Stimulated activated CD8-positive, alpha-beta memory T cell treated with anti-CD3 and anti-CD28 coated beads, Interleukin-12 subunit alpha, Interleukin-12 subunit beta, amount 100 ng/mL, for 24 hours (primary cell): Measurements from ENCODE around the gene REEP3.
"Not testable (repeated sequence)": the region's sequence is repeated elsewhere in the genome, so short reads cannot be mapped to it uniquely, and the experiment has no call there.

ENCODE experiments used
- DNase-seq: peaks from one replicate; pipeline ENCODE4 v3.0.0-alpha.2; 2020; ENCODE audit errors: extremely low read depth

Gene REEP3

DNA sequence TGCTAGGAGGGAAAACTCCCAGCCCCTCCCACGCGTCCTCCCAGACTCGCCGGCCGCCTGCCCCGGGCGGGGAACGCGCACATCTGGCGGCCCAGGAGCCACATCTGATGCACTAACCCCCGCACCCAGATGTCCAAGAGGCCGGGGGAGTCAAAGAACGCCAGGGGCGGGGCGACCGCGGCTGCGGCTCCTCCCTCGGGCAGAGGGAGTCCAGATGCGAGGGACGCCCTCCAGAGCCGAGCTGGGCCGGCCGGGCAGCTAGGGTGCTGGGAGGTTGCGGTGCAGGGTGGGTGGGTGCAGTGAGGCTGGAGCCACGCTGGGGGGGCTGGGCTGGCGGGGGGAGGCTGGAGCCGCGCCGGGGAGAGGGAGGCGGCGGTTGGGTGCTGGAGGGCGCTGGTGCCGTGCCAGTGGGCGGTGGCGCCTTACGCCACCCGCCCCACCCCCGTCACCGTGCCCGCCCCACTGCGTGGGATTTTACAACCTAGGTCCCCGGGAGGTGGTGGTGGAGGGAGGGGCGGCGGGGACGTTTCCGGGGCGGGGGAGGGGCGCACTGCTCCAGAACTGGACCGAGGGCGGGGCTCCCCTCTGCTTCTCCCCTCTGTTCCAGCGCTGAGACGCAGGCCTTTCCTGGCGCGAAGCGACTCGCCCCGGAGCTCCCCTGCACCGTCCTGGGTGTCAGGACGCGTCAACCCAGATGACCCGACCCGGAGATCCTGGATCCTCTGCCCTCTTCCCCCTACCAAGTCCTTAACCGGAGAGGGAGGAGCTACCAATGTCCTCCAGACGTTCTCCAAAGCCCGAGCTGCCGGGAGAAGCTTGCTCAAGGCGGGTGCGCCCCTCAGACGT, 109.1 kb downstream of the REEP3 start:
- DNase-seq = peak; percentile 57

DNA sequence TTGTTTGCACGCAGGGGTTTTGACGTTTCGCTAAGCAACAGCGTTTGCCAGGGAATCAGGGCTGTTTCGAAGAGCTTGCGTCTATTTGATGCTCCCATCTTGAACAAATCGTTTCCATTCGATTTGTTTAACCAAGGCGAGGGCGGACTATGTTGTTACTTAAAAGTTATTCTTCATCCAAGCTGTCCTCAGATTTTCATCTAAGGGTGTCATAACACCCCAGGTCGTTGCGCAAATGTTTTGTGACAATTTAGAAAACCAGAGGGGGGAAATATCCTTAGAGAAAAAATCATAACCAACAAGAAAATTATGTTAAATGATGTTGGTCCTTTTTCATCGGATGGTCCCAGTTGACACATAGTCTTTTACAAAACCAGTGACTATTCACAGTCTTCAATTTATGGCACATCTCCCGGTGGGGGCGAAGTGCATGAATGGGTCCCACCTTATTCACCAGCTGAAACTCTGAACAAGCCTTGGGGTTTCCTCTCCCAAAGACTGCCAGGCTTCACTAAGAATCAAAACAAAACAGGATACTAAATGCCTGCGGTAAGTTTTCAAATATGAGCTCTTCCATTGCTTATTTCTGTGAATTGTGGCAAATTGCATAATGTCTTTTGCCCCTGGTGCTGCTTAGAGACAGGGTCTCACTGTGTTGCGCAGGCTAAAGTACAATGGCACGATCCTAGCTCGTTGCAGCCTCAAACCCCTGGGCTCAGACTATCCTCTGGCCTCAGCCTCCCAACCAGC, 109.9 kb downstream of the REEP3 start:
- no peak for DNase-seq

DNA sequence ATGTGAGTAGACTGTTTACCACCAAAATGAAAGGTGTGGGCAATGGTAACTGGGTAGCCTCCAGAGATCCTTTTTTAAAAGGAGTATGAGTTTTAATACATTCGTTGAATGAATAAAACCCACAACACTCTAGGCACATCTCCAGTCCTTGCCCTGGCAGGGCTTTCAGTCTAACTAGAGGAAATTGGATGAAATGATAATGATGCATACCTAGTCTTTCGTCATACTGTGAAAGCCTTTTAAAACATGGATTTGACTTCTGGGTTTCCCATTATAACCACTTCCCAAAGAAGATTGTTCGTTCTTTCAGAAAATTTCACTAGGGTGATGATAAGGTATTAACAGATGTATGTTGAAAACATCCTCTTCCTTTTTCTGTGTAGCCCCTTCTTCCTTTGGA, 110.8 kb downstream of the REEP3 start:
- no peak for DNase-seq

DNA sequence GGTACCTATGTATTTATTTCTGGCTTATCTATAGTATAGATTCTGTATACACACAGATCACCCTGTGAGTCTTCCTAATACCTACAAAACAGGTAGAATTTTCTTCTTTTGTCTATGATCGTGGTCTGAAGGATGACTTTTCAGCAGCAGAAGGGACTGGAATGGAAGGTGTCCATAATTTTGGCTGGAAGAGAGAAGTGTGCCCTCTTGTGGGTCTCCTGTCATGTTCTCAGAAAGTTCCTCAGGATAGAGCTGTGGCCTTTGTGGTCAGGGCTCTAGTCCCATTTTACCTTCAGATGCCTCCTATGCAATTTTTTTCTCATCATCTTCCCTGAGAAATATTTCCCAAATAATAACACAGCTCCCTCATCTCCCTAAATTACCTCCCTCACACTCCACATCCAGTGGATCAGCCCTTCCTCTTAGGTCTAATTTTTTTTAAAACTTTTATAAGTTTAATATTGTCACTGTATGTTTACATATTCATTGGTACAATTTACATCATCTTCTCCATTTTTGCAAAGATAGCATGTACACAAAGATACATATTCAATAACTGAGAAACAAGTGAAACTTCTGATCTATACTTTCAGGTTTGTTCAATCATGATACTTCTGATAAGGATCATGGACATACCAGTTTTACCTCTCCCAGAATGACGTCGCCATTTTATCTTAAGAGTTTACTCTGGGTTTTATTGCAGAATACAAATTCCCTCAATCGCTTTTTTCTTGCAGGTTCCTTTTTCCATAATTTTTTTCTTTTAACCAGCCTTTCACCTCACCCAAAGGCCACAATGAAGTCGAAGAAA, 112.7 kb downstream of the REEP3 start:
- no peak for DNase-seq

DNA sequence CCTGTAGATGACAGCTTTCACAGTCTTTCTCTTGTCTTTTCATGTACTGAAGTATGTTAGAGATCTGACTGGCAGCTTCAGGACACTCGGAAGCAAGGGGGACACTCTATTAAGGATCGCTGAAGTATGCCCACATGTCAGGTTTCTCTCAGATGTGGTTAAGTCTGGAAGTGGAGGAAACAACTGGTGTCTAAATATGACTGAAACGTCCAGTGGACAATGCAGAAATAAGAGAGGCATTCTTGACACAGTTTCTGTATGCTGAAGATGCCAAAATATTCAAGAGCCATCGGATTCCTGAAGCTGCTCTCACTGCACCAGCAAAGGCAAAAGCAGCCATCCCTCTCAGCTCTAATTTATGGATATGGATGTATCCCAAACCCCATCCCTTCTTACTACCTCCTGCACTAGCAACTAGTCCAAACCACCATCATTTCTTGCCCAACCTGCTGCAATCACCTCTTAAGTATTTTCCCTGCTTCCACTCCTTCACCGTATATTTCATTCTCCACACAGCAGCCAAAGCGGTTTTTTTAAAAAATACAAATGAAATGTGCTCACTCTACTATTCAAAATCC, 113.4 kb downstream of the REEP3 start:
- no peak for DNase-seq

DNA sequence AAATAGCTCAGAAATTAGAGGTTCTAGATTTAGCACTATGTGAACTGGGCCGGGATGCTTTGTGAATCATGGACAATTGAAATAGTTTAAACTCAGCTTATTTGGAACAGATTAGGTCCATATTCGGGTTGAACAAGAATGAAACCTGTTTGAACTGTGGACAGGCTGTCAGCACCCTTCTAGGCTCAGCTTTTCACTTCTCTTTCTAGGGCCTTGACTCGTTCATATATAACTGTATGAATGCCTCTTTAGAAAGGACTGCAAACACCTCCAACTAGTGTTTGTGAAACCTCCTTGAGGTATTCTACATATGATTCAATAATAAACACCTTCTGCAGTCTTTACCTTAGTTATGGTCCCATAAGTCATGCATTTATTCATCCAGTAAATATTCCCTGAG, 115.6 kb downstream of the REEP3 start:
- DNase-seq = no peak

DNA sequence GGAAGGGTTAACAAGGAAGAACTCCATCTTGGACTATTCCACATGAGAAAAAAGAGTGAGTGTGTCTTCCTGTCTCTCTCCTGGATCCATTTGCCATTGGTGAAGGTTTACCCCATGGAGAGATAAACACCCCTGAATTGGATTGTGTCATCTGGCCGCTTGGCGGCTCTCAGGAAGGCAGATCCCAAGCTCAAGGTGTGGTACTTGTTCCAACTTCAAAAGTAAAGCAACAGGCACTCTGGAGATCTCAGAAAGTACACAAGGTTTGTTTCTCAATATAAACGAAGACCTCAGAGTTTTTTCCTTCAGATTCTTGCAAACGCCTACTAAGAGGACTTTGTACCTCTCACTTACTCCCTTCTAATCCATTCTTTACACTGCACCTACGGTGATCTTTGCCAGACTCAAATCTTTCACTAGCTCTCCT, 116.7 kb downstream of the REEP3 start:
- no peak for DNase-seq

DNA sequence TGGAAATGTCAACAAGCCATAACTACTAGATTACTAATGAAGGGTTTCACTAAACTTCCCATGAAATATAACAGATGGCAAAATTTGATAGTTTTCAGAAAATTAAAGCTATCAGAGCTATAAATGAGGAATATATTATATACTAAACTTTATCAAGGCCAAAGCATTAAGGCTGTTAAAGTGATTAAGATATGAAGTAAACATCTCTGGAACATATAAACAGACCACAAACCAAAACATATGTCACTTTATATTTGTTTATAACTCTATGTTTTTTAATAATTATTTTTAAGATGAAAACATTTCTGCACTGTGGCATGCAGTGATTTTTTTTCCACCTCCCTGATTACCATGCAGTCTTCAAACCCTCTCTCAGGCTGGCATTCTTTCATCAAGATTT, 120.2 kb downstream of the REEP3 start:
- DNase-seq = no peak

DNA sequence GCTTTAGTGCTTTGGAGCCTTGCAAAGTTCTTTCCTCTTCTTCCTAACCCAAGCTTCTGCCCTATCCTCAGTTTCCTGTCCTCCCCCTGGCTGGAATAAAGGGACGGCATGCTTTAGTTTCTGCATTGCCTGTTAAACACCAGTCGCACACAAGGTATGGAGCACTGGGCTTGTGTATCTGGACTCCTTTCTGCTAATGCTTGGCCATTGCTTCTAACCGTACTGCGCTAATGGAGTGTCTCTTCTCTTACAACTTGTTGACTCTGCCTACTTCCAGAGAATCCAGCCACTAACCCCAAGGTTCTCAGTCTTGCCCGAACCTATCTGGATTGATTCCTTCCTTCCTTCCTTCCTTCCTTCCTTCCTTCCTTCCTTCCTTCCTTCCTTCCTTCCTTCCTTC, 120.6 kb downstream of the REEP3 start:
- DNase-seq = no peak

DNA sequence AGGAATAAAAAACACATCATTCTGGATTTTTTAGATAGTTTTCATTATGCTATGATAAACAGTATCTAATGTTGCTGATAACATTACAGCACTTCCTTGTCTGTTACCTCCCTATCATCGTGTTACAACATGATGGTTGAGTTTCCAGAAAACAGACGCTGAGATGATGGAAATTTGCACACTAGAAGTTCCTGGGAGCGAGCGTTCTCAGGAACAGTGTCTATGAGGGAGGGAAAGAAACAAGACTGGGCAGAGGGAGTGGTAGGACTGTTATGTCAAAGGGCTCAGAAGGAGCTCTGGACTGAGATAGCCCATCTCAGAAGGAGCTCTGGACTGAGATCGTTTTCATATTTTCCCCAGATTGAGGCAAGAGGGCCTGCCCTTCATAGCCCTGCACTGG, 121.6 kb downstream of the REEP3 start:
- DNase-seq = no peak

DNA sequence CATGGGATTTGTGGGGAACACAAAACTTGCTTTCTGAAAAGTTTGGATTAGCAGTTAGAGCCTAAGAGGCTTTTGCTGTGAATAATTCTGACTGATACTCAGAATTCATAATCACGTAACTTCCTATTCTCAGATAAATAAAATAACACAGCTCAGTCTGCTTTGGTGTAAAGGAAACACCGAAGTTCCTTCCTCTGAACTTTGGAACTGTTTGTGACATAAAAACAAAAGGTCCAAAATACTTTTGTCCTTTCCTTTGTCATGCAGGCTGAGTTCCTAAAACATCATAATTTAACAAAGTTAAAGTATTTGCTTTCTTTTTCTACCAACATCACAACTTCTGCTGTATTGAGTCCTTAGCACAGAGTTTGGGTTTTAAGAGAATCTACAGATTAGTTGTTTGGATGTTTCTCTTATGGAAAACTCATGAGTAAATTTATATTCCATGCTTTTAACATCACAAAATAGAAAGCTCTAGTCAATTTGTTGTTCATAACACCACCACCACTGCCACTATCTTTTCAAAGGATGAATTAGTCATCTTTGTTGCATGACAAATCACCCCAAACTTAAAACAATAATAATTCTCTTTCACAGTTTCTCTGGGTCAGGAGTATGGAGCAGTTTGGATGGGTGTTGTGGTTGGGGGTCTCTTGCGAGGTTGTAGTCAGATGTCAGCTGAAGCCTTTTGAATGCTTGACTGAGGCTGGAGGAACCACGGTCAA, 123.4 kb downstream of the REEP3 start:
- DNase-seq = no peak

DNA sequence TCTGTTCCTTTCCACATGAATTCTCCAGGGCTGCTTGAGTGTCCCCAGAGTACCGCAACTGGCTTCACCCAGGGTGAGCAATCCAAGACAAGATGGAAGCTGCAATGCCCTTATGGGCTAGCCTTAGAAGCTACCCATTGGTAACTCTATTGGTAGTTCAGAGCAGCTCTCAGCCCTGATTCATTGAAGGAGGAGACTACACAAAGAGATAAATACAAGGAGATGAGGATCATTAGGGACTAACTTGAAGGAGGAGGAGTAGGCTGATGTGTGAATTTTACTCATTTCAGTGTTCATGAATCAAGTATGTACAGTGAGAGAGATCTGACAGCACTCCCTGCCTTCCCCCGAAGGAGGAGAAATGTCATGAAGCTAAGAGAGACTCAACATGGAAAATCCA, 124.0 kb downstream of the REEP3 start:
- no peak for DNase-seq

DNA sequence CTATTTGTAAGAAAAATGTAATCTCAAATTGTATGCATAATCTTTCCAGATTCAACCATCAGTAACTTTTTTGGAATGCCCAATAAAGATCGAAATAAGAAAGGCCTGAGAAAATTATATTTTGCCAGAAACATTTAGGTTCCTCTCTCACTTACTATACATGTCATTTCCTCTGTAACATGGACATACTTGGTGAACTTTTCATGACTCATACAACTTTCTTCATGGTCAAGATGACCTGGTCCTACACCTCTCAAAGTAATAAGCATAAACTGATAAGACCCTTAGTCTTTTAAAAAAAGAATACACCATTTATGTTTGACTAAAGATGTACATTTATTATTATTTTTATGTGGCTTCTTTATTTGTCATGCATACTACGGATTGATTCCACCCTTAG, 125.3 kb downstream of the REEP3 start:
- DNase-seq = no peak

DNA sequence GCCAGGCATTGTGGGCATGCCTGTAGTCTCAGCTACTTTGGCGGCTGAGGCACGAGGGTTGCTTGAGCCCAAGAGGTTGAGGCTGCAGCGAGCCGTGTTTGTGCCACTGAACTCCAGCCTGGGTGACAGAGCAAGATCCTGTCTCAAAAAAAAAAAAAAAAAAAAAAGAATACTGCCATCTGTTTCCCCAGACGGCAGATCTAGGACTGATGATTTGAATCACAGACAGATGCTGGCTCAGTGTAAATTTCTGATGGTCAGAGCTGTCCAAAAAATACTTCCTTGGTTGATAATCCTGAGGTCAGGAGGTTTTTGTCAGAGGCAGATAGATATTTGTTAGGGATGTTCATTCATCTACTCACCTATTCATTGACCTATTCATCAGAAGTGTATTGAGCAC, 130.7 kb downstream of the REEP3 start:
- DNase-seq = no peak

DNA sequence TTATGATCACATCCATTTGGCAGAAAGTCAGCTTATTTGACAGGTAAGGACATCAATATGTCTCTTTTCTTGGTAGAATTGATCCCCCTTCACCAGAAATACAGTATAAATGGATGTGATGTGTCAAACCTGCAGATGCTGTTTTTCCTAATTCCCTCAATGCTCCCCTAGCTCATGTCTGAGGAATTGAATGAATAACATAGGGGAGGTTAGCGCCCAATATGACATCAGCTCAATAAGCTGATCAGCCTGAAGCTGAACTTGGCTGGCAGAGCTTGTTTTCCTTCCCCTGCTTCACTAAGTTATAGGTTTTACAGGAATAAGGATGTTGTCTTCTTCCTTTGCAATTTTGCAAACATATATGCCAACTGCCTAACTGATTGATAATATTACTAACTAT, 132.5 kb downstream of the REEP3 start:
- DNase-seq = no peak

DNA sequence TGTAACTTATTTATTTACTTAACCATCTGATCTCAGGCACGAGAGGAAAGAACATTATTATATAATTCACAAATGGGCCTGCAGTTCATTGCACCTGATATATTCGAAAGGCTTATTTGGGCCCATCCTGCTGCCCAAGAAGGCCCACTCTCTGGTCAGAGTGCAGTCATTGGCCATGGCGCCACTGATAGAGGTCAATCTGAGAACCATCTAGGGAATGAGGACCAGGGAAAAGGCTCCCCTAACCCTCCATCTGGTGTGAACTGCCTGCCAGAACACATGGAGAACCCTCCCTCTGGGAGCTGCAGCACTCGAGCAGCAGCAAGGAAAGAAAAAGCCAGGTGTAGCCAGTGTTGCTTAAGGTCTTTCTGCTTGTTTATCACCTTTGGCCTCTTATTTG, 136.6 kb downstream of the REEP3 start:
- DNase-seq = no peak

DNA sequence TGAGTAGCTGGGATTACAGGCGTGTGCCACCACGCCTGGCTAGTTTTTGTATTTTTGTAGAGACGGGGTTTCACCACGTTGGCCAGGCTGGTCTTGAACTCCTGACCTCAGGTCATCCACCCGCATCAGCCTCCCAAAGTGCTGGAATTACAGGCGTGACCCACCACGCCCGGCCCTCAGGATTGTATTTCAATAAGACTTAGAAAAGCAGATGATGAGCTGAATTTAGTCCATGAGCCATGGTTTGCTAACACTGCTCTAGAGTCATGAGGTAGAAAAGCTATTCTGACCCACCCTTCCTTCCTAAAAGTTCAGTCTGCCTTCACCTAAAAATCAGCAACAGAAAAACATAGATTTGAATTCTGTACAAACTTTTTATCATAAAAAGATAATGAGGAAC, 139.7 kb downstream of the REEP3 start:
- not testable (repeated sequence) for DNase-seq

DNA sequence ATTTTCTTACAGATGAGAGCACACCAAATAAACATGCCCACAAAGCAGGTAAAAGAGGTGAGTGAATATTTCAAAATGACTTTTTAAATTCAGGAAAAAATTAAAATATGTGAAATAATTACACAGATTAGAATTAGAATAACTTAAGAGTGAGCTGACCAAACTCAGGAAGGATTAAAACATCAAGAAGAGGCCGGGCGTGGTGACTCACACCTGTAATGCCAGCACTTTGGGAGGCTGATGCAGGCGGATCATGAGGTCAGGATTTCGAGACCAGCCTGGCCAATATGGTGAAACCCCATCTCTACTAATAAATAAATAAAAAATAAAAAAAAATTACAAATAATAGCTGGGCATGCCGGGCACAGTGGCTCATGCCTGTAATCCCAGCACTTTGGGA, 140.1 kb downstream of the REEP3 start:
- DNase-seq = no peak

DNA sequence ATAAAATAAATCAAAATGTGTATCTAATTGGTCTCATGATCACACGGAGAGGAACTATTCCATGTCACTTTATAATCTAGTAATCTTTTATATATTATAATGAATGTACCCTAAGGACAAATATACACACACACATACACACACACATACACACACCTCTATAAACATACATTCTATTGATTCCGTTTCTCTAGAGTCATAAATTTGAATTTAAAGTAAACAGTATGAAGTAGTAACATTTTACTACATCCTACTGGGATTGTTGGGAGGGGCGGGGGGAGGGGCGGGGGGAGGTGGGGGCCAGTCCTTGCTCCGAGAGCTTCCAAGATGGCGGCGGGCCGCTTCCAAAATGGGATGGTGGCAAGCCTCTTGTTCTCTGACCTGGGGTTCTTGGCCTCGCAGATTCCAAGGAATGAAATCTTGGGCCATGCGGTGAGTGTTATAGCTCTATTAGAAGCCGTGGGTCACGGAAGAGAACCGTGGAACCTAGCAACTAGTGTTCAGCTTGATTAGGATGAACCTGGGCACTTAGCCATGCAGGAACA, 143.2 kb downstream of the REEP3 start:
- DNase-seq = no peak

DNA sequence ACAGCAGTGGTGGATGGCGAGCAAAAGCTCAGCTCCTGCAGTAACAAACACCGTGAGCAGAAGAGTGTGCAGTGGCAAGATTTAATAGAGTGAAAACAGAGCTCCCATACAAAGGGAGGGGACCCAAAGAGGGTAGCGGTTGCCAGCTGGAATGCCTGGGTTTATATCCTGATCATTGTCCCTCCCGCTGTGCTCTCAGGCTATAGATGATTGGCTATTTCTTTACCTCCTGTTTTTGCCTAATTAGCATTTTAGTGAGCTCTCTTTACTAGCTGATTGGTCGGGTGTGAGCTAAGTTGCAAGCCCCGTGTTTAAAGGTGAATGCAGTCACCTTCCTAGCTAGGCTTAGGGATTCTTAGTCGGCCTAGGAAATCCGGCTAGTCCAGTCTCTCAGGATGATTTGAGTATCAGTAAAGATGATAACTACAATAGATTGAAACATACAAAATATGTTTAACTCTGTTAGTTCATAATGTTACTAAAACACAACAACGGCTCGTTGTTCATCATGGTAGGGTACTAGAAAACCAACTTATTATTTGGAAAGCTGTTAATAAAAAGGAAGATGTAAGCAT, 143.9 kb downstream of the REEP3 start:
- DNase-seq = not testable (repeated sequence)

DNA sequence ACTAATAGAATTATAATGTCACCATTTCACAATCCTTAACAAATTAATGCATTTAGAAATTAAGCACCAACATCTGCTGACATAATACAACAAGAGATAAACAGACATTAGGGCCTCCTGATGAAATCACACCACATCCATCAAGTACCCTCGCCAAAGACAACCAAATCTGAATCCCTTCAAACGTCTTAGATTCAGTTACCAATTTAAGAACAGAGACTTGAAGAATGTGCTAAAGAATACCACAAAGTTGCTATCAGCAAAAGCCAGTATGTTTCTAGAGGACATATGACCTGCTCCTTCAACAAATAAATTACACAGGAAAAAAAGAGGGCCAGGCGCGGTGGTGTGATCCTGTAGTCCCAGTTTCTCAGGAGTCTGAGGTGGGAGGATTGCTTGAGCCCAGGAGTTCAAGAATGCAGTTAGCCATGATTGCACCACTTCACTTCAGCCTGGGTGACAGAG, 144.5 kb downstream of the REEP3 start:
- no peak for DNase-seq
